GM21381 (cell line): ENCODE results near the gene KDM7A.

Experiments
- ATAC-seq: cut with Tn5 transposase; IDR thresholded peaks from one replicate; pipeline ENCODE4 v1.9.1; 2021; ENCODE audit warnings: mild to moderate bottlenecking, moderate library complexity; ENCODE audit not compliant: unreplicated experiment

Gene KDM7A

DNA sequence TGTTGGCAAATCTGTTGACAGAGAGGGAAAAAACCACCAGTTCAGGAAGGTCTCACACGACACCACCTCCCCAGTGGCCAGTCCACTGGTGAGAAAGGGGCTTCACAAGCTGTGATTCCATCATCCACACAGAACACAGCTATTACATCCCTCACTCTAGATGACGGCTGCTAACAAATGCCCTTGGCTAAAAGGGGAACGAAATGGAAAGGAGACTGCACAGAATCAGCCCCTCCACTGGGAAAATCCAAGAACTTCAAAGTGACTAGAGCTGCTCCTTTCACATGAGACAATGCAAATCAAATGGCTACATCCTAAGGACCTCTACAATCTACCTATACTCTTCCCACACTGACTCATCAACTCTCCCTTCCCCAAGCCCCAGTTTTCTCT lies 119.6 kb downstream of the KDM7A start:
- no peak for ATAC-seq

DNA sequence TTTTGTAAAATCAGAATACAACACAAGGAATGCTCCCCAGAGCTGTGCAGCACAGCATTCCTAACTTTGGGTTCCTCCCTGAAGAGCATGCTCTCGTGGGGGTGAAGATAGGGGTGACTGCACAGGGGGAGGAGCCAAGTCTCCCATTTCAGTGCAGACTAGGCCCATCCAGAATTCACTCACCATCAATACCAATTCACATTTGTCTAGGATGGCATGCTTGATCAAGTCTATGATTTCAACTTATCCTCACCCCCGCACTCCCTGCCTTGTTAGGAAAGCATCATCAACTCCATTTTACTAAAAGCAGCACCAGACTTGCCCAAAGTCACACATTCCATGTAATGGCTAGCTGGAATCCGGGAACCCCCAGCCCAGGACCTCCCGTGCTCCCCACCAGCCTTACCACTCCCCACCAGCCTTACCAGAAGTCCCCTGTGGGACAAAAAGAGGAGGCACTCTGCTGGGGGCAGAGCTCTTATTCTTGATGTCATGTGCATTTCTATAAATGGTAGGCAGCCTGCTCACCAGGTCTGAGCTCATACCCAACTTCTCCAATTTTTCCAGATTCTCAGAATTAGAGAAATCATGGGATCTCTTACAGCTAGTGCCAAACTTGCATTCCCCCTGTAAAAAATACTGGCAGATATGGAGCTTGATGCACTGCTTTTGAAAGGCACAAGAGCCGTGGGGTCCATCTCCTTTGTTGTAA lies 120.2 kb downstream of the KDM7A start:
- no peak for ATAC-seq

DNA sequence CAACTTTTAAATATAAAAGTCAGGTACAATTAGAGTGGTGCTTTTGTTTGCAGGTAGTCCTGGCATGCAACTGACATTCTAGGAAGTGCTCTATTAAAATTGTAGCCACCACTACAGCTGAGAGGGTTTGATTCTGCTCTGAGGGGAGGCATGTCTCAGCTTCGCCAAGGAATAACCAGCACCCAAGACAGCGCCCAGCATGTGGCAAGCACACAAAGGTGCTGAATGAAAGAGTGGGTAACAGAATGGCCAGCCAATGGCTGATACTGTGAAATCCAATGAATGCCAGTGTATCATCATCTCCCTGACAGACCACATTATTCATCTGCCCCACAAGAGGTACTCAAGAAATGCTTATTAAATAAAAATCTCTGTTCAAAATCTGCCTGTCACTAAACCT lies 121.0 kb downstream of the KDM7A start:
- no peak for ATAC-seq

DNA sequence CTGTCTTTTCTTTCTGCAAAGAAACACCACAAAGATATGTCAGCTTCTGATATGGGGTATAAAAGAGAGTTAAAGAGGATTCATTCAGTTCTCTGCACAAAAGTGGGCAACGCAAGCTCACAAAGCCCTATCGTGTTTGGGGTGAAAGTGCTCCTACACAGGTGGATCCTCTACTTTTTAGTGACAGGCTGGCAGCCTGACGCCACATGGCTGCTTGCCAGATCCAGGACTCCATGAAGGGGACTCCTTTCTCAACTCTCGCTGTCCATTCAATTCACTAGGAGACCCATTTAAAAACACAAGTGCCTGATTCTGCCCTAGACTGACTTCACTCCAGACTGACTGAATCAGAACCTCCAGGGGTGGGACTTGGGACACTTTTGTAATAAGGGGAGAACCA lies 122.0 kb downstream of the KDM7A start:
- ATAC-seq: no peak

DNA sequence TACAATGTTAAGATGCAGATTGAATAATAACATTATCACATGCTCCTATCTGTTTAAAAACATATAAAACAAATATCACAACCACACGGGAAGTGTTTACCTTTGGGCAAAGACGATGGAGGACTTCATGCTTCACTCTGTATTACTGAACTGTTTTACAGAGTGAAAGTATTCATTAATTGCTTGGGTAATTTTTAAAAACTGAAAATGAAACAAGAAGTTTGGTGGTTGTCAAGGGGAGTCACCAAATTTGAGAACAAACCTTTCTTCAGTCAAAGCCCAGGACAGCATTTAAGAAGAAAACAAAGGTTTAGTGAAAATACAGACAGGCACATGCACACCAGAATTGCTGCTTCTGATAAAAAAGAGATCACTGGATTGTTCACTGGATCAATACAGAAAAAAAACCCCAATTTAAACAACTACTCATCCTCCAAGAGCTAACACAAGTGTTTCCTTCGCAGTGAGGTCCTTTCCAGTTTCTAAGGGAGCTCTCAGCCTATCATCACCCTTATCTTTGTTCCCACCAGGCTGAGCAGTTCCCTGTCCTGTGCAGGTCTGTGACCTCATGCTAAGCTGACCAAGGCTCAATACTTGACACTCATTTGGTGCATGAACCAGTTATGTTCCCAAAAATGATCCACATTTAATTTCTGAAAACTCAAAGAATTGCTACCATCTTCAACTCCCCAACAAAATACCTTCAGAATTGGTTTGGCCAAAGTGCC lies 122.8 kb downstream of the KDM7A start:
- peak; percentile 89 for ATAC-seq

DNA sequence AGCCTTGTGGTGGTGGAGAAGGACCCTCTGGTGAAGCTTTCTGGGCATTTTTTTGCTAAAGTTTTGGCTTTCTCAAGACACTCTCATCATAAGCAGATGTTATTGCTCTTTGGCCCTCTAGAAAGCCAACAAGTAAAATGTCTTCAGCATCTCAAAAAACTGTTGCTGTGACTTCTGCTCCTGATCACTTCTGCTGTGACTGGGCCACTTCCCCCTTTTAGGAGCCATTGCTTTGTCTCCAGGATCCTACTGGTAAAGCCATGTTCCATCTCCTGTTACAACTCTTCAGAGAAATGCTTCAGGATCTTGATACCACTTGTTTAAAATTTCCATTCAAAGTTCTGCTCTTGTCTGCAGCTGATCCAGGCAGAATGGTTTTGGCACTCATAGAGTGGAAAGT lies 125.0 kb downstream of the KDM7A start:
- ATAC-seq: no peak

DNA sequence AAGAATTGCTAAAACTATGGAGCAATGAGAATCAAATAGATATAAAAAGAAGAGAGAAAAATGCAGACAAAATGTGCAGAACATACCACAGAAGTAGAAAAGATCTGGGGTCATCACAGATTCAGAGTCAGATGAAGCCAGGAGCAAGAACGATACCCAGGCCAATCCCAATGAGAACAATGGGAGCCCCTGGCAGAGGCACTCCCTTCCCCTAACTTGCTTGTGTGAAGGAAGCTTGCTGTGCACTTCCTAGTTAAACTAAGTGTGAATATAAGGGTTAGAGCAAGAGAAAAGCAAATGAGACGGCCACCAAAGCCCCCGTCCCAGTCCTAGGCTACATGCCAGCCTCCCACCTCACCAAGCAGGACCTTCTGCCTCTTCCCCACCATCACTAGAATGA lies 126.7 kb downstream of the KDM7A start:
- no peak for ATAC-seq

DNA sequence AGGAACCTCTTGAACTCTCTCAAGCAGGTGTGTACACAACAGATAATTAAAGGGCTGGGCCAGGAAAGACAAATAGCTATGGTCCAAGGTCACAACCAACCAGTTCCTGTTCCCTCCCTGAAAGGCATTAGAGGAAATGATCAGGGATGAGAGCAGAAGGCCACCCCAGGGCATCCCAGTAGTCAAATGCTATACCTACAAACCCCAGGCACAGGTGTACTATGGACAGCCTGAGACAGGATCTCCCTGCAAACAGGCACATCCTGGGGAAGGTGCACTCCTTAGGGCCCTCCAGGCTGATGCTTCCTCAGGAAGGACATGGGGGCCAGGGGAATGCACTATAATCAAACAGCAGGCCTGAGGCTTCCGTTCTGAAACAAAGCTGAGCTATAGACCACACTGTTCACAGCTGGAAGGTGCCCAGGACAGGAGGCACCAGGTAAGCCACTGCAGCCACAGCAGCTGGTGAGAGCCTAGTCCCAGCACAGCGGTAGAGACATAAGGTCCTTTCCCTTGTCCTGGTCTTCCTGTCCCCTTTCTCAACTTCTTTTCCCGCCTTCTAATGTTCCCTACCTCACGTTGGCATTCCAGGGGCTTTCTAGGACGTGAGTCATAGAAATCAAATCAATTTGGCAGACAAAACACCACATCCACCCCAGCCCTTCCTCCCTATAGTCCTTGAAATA lies 127.3 kb downstream of the KDM7A start:
- no peak for ATAC-seq

DNA sequence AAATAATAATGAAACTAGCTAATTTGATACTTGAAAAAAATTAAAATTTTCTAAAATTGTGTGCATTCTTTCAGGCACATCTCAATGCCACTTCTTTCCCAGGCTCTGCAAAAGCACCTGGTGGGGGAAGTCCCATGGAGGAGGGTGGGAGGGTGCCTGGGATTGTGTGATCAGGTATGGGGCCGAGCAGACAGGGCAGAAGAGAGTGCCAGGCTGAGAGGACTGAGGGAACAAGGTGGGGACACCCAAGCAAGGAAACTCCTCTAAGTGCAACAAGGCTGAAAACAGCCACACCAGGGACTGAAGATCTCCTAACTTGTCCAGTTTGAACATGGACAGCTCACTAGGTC lies 127.8 kb downstream of the KDM7A start:
- no peak for ATAC-seq

DNA sequence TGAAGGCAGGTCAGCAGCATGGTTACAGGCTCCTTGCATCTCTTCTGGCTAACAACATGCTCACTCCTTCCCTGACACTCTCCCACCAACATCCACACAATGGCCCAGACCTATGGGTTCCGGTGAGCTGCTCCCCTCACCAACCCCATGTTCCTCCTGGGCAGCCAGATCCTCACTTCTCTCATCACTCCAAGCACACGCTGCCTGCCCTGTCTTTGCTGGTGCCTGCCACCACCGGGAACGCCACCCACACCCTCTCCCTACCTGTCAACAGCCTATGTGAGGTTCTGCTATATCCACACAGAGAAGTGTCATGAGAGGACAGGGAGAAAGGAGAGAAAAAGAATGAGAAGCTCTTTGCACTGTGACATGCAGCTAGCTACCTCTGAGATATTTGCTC lies 128.6 kb downstream of the KDM7A start:
- no peak for ATAC-seq

DNA sequence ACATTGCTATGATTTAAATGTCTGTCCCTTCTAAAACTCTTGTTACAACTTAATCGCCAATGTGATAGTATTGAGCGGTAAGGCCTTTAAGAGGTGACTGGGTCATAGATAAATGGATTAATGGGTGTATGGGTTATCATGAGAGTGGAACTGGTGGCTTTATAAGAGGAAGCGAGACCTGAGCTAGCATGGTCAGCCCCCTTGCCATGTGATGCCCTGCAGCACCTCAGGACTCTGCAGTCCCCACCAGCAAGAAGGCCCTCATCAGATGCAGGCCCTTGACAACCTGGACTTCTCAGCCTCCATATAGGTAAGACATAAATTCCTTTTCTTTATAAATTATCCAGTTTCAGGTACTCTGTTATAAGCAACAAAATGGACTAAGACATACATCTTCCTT lies 129.6 kb downstream of the KDM7A start:
- ATAC-seq: no peak

DNA sequence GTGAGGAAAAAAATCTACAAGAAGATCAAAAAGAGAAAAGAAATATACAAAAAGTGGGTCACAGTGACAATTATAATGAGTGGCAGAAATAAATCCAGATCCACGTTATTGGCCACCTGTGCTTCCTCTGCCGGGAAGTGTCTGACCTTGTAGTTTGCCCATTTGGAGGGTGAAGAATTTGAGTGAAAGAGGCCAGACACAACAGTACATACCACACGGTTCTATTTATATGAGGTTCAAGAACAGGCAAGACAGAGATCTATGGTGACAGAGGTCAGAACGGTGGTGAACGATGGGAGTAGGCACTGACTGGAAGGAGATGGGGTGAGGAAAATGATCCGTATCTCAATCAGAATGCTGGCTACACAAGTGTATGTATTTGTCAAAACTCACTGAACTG lies 131.1 kb downstream of the KDM7A start:
- ATAC-seq: no peak

DNA sequence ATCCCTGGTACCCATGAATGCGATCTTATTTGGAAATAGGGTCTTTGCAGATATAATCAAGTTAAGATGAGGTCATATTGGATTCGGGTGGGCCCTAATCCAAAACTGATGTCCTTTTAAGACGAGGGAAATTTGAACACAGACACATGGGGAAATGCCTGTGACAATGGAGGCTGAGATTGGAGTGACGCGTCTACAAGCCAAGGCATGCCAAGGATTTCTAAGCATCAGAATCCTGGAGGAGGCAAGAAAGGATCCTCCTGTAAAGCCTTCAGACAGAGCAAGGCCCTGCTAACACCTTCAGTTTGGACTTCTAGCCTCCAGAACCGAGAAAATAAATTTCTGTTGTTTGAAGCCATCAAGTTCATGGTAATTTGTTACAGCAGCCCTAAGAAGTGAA lies 132.5 kb downstream of the KDM7A start:
- ATAC-seq: no peak

DNA sequence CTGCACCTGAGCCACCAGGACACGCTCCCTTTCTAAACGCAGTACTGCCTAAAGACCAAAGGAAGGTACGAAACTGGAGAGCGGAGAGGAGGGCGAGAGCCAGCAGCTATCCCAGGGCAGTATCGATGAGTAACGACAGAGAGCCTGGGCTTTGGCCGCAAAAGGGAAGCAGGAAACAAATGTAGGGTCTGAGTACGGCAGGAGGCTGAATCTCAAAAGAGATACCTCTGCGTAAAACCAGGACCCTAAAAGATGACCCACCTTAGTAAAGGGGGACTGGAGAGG lies 134.5 kb downstream of the KDM7A start:
- ATAC-seq: no peak

DNA sequence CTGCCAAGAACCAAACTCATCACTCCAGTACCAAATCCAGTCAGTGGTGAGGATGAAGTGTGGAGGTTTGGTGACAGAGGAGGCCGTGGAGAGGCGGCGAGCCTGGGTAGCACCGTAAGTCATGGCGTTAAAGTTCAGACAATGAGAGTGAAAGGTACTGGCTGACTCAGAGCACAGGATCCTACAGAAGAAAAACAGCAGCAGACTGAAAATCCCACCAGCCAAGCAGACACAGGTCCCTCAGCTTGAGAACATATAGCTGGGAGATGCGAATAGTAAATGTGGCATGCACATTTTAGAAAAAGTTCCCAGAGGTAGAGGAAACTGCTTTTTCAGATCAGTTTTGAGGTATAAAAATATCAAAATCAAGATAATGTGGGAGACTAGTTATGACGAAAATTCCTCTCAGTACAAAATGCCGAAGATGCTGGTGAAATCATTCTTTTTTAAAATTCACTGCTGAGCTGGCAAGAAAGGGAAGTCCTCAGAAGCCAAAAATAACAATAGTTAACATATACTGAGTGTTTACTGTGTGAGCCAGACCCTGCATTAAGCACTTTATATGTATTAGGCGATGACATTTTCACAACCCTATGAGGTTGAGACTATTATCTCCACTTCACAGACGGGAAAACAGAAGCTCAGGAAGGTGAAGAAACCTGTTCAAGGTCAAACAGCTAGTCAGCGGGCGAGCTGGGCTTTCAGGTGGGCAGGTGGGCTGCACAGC lies 135.0 kb downstream of the KDM7A start:
- ATAC-seq: no peak

DNA sequence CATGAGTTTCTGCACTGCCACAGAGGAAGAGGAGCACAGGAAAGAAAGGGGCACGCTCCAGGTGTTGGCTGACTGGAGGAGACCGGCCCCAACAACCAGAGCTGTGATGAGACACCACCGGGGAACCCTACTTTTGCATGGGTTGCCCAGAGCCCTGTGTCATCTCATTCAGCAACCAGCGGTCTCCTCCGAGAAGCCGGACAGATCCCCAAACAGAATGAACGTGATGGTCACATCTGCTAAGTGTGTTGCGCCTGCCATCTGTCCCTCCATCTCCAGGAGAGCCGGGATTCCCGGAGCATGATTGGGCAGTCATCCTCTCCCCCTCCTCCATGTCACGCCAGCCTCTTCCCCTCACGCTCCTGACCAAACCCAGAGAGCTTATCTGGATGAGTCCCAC lies 136.9 kb downstream of the KDM7A start:
- no peak for ATAC-seq

DNA sequence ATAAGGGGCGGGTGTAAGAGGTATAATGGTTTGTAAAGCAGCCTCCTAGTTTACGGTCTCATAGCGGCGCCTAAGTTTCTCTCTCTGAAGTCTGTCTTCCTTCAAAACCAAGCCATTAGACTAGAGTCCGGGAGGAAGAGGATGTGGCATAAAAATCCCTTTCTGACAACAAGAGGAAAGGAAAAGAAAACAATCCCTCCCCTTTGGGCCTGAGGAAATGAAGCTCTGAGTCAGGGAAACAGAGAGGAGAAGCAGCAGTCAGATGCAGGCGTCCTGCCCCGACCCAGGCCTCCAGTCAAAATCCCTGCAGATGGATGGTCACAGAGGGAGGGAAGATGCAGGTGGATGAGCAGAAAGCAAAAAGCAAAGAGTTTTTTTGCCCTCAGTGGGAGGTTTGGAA lies 137.7 kb downstream of the KDM7A start:
- no peak for ATAC-seq

DNA sequence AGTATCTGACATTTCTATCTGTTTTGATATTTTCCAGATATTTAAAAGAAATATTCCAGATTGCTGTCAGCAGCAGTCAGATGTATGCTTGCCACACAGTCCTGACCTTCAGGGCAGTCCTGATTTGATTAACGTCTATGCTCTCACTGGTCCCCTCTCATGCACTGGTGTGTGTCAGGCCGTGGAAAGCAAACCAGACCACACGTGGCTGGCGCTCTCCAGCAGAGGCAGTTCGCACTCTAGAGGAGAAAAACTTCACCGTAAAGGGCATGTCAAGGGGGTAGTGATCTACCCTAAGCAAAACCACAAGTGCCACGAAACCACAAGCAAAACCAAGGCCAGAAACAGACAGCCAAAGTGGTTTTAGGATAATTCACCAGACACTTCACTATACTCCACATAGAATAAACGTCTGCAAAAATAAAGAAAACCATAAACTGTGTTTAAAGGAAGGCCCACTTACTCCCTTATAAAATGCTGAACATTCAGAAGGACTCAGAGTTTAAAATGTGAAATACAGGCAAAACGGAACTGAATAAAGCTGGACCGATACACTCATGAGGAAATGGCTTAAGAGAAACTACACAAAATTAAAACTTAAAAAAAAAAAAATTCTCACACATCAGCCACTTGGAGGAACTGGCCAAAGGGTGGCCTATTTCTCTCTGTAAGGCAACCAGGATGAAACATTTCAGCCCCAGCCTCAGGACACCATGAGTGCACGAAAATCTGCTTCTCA lies 140.4 kb downstream of the KDM7A start:
- ATAC-seq: peak; percentile 64

DNA sequence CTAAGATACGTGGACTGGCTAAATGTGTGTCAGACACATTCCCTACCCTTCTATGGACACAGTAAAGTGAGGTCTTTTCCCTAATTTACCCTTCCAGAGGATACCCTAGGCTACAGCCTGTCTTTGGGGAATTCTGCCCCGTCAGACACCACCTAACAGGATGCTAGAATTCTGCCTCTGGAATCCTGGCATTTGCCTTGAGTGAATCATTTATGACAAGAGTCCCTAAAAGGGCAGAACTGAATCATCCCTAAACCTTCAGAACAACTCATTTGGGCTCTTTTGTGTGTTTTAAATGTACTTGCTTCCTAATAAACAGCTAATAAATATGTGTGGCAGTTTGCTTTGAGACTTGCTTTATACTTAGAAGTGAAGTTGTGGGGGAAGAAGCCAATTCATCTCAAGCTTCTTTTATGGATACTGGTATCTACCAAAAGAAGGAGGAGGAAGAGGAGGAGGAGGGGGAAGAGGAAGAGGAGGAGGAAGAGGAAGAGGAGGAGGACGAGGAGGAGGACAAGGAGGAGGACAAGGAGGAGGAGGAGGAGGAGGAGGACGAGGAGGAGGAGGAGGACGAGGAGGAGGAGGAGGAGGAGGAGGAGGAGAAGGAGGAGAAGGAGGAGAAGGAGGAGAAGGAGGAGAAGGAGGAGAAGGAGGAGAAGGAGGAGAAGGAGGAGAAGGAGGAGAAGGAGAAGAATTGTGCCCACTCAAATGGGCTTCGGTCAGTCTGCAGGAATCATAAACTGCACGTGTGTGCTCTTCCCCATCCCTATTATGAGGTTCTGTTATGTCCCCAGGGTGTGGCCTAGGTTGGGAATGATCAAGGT lies 141.2 kb downstream of the KDM7A start:
- ATAC-seq: no peak
